ENCODE data around the gene CNST.

DNA sequence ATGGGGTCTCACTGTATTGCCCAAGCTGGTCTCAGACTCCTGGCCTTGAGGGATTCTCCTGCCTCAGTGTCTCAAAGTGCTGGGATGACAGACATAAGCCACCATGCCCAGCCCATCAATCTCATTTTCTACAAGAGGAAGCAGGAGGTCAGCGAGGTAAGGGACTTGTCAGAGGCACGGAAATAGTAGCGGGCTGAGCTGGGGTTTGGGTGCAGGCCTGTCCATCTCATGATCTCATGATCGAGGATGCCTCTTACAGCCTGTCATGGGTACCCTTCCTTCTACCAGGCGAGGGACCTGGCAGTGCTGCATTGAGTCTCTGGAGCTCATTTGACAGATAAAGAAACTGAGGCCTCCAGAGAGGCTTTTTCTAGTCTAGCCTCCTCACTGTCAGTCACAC, 129.4 kb downstream of the CNST start:
- TF ChIP-seq POLR2AphosphoS5 (IDR thresholded peaks at IDR 0.05; ENCODE audit: low read depth, low read length) (no peak), TAF1 (IDR thresholded peaks at IDR 0.05; ENCODE audit: borderline replicate concordance, low read depth, low read length) (no peak)
